ENCODE results near the gene RREB1.

Gene RREB1

GRCh38 chr6:7124114-7124513, 16.4 kb downstream of the RREB1 start:
- in situ Hi-C loops (cut with HindIII; ENCODE audit: low pct_ligation_motif_present, low sequenced_read_pairs), result no loop called here
- H3K27ac ChIP-seq, result no peak overlapping the region
- no peak for DNase-seq
- no peak overlapping the region for H3K4me3 ChIP-seq (ENCODE audit: low read depth, low read length)
- no peaks in the 10 kb centered on the region for H3K27me3 ChIP-seq (replicated peaks)
- peaks cover 3% of the 10 kb centered on the region for H3K36me3 ChIP-seq (replicated peaks)
- TF ChIP-seq CTCF (IDR thresholded peaks at IDR 0.05; ENCODE audit: low read depth, low read length, missing control alignments), result no peak

GRCh38 chr6:7124636-7125035, 16.9 kb downstream of the RREB1 start:
- in situ Hi-C loops (cut with HindIII; ENCODE audit: low pct_ligation_motif_present, low sequenced_read_pairs), result no loop called here
- no peak for DNase-seq
- no peak overlapping the region for H3K4me3 ChIP-seq (ENCODE audit: low read depth, low read length)
- TF ChIP-seq CTCF (IDR thresholded peaks at IDR 0.05; ENCODE audit: low read depth, low read length, missing control alignments), result no peak
- no peak overlapping the region for H3K27ac ChIP-seq
- H3K27me3 ChIP-seq (replicated peaks), result no peaks in the 10 kb centered on the region
- H3K36me3 ChIP-seq (replicated peaks), result peaks cover 3% of the 10 kb centered on the region

- TF ChIP-seq CTCF (IDR thresholded peaks at IDR 0.05; ENCODE audit: low read depth, low read length, missing control alignments), result no peak
- no peak overlapping the region for H3K27ac ChIP-seq
- no peak for DNase-seq
- H3K27me3 ChIP-seq (replicated peaks), result no peaks in the 10 kb centered on the region
- no peak overlapping the region for H3K4me3 ChIP-seq (ENCODE audit: low read depth, low read length)
- H3K36me3 ChIP-seq (replicated peaks), result peaks cover 3% of the 10 kb centered on the region
- in situ Hi-C loops (cut with HindIII; ENCODE audit: low pct_ligation_motif_present, low sequenced_read_pairs), result no loop called here
Measured at GRCh38 chr6:7125290-7125689, 17.5 kb downstream of the RREB1 start.

GRCh38 chr6:7126754-7127153, 19.0 kb downstream of the RREB1 start:
- Histone ChIP-seq H3K27me3 (replicated peaks) (no peaks in the 10 kb centered on the region), H3K27ac (no peak overlapping the region), H3K4me3 (ENCODE audit: low read depth, low read length) (no peak overlapping the region), H3K36me3 (replicated peaks) (peaks cover 3% of the 10 kb centered on the region)
- no peak for DNase-seq
- in situ Hi-C loops (cut with HindIII; ENCODE audit: low pct_ligation_motif_present, low sequenced_read_pairs), result no loop called here
- TF ChIP-seq CTCF (IDR thresholded peaks at IDR 0.05; ENCODE audit: low read depth, low read length, missing control alignments), result no peak

- in situ Hi-C loops (cut with HindIII; ENCODE audit: low pct_ligation_motif_present, low sequenced_read_pairs), result no loop called here
- no peak overlapping the region for H3K4me3 ChIP-seq (ENCODE audit: low read depth, low read length)
- no peak for TF ChIP-seq CTCF (IDR thresholded peaks at IDR 0.05; ENCODE audit: low read depth, low read length, missing control alignments)
- DNase-seq, result no peak
- no peak overlapping the region for H3K27ac ChIP-seq
- H3K27me3 ChIP-seq (replicated peaks), result no peaks in the 10 kb centered on the region
- peaks cover 1% of the 10 kb centered on the region for H3K36me3 ChIP-seq (replicated peaks)
Measured at GRCh38 chr6:7127680-7128079, 19.9 kb downstream of the RREB1 start.

GRCh38 chr6:7129360-7129759, 21.6 kb downstream of the RREB1 start:
- Histone ChIP-seq H3K27ac (no peak overlapping the region), H3K27me3 (replicated peaks) (no peaks in the 10 kb centered on the region), H3K36me3 (replicated peaks) (no peaks in the 10 kb centered on the region), H3K4me3 (ENCODE audit: low read depth, low read length) (no peak overlapping the region)
- in situ Hi-C loops (cut with HindIII; ENCODE audit: low pct_ligation_motif_present, low sequenced_read_pairs), result no loop called here
- DNase-seq, result no peak
- TF ChIP-seq CTCF (IDR thresholded peaks at IDR 0.05; ENCODE audit: low read depth, low read length, missing control alignments), result no peak
